ENCODE measurements around the gene DONSON. TPM values are rescaled to one million over a fixed set of nuclear protein-coding genes. Genes with fewer than 3 reads are reported as not detected.

The DONSON gene
- total and polyA plus RNA-seq, 9 of the 15 experiments (the other 6 are each of a cell fraction or from before 2014, with no cell fraction given): 26.7 to 124 (median 62.6) TPM

- 0 out of 2 replicates have a peak, but pooled peaks have one; percentile 86 for TF ChIP-seq CREB3 (tag; conservative IDR thresholded peaks at IDR 0.05; ENCODE audit: low read depth)
- no peak for TF ChIP-seq ZNF655 (CRISPR knock-in tag; IDR thresholded peaks at IDR 0.05)
- TF ChIP-seq NR2C2 (CRISPR knock-in tag; IDR thresholded peaks at IDR 0.05): no peak
- TF ChIP-seq NR2C2 (tag; IDR thresholded peaks at IDR 0.05): peak; percentile 82
- TF ChIP-seq SIN3A (IDR thresholded peaks at IDR 0.05; ENCODE audit: borderline replicate concordance in 2 of 2, control insufficient read depth in 1 of 2, low read depth in 2 of 2, low read length in 2 of 2): peak in 1 of 2 experiments; percentile 45; a peak in 2 of 4 replicates
- no peak for TF ChIP-seq SIRT6 (IDR thresholded peaks at IDR 0.05; ENCODE audit: low read depth, low read length)
- no peak for TF ChIP-seq FOXA3 (CRISPR knock-in tag; conservative IDR thresholded peaks at IDR 0.05 in 1 of 2, IDR thresholded peaks at IDR 0.05 in 1 of 2)
- TF ChIP-seq WHSC1 (IDR thresholded peaks at IDR 0.05; ENCODE audit: low read length): no peak
- no peak for TF ChIP-seq KLF1 (tag; IDR thresholded peaks at IDR 0.05)
- TF ChIP-seq ZNF699 (CRISPR knock-in tag; IDR thresholded peaks at IDR 0.05; ENCODE audit: insufficient replicate concordance): no peak
- TF ChIP-seq TAF7 (tag; IDR thresholded peaks at IDR 0.05): peak; percentile 87
- peak; percentile 48 to 73; a peak in 3 of 4 replicates for TF ChIP-seq TBL1XR1 (IDR thresholded peaks at IDR 0.05; ENCODE audit: low read length in 2 of 2)
- TF ChIP-seq SREBF2 (CRISPR knock-in tag; IDR thresholded peaks at IDR 0.05): 0 out of 2 replicates have a peak, but pooled peaks have one; percentile 60
- TF ChIP-seq RBM15 (IDR thresholded peaks at IDR 0.05; ENCODE audit: insufficient read depth, low read length): no peak
- TF ChIP-seq E2F4 (CRISPR knock-in tag; IDR thresholded peaks at IDR 0.05; ENCODE audit: low read depth): peak; percentile 68; the same call in 1 of the 2 replicates
- no peak for TF ChIP-seq RBM14 (IDR thresholded peaks at IDR 0.05; ENCODE audit: borderline replicate concordance, insufficient read depth, low read depth, low read length)
- no peak for TF ChIP-seq MED1 (CRISPR knock-in tag; IDR thresholded peaks at IDR 0.05; ENCODE audit: borderline replicate concordance)
- TF ChIP-seq DPF2 (IDR thresholded peaks at IDR 0.05): peak; percentile 50
- peak; percentile 99 for TF ChIP-seq BRD4 (IDR thresholded peaks at IDR 0.05)
- no peak for TF ChIP-seq IRF9 (tag; IDR thresholded peaks at IDR 0.05)
Observed at GRCh38 chr21:33542640-33543504, 45.6 kb downstream of the DONSON start, which contains the start of gene SON (continued).
